H9 (cell line): Measurements from ENCODE around the gene LIN7A. TPM values are rescaled to one million over a fixed set of nuclear protein-coding genes. Genes with fewer than 3 reads are reported as not detected.
"Not testable (repeated sequence)": the region's sequence is repeated elsewhere in the genome, so short reads cannot be mapped to it uniquely, and the experiment has no call there.

Experiments used
- DNase-seq: peaks from one replicate; pipeline ENCODE4 v3.0.0-alpha.2; 2017
- H2AFZ ChIP-seq: one replicate; pipeline ENCODE4 v1.6.1; 2013; ENCODE audit warnings: mild to moderate bottlenecking, low read length, control low read depth, moderate library complexity
- H2AK5ac ChIP-seq: 2 replicates; pipeline ENCODE4 v1.6.1; 2013; ENCODE audit warnings: low read length, control low read depth, mixed read lengths; ENCODE audit not compliant: insufficient read length
- H2BK120ac ChIP-seq: one replicate; pipeline ENCODE4 v1.6.1; 2013; ENCODE audit warnings: low read depth, mild to moderate bottlenecking, low read length, control low read depth, inconsistent platforms; ENCODE audit not compliant: poor library complexity, severe bottlenecking
- H2BK12ac ChIP-seq: 2 replicates; pipeline ENCODE4 v1.6.1; 2013; ENCODE audit warnings: low read length, control low read depth, mixed read lengths, low read depth; ENCODE audit not compliant: insufficient read length
- H2BK15ac ChIP-seq: 2 replicates; pipeline ENCODE4 v1.6.1; 2013; ENCODE audit warnings: low read depth, low read length, control low read depth
- H2BK20ac ChIP-seq: one replicate; pipeline ENCODE4 v1.6.1; 2013; ENCODE audit warnings: low read depth, mild to moderate bottlenecking, low read length, control low read depth, inconsistent platforms; ENCODE audit not compliant: poor library complexity, severe bottlenecking
- H2BK5ac ChIP-seq: 2 replicates; pipeline ENCODE4 v1.6.1; 2013; ENCODE audit warnings: low read length, control low read depth, mixed read lengths; ENCODE audit not compliant: insufficient read length
- H3K14ac ChIP-seq: 2 replicates; pipeline ENCODE4 v1.6.1; 2013; ENCODE audit warnings: low read length, control low read depth; ENCODE audit not compliant: insufficient read depth
- H3K18ac ChIP-seq: 2 replicates; pipeline ENCODE4 v1.6.1; 2013; ENCODE audit warnings: low read depth, mild to moderate bottlenecking, mixed read lengths, low read length, control low read depth; ENCODE audit not compliant: insufficient read length
- H3K23ac ChIP-seq: 2 replicates; pipeline ENCODE4 v1.6.1; 2013; ENCODE audit warnings: low read length, control low read depth, mixed read lengths, low read depth; ENCODE audit not compliant: insufficient read length
- H3K23me2 ChIP-seq: 2 replicates; pipeline ENCODE4 v1.6.1; 2013; ENCODE audit warnings: low read depth, mild to moderate bottlenecking, mixed read lengths, low read length, control low read depth; ENCODE audit not compliant: insufficient read length, poor library complexity, severe bottlenecking
- H3K27ac ChIP-seq: 2 replicates; pipeline ENCODE4 v1.5.1; 2013; ENCODE audit warnings: low read length, control low read depth, mixed read lengths, low read depth; ENCODE audit not compliant: insufficient read length
- H3K27me3 ChIP-seq: 2 replicates; pipeline ENCODE4 v1.6.1; 2013; ENCODE audit warnings: low read length, control low read depth, inconsistent platforms; ENCODE audit not compliant: insufficient read depth
- H3K4ac ChIP-seq: 2 replicates; pipeline ENCODE4 v1.6.1; 2013; ENCODE audit warnings: low read depth, mild to moderate bottlenecking, control low read depth, inconsistent platforms, low read length, moderate library complexity
- H3K4me1 ChIP-seq: 2 replicates; pipeline ENCODE4 v1.6.1; 2013; ENCODE audit warnings: low read length, control low read depth, inconsistent platforms; ENCODE audit not compliant: insufficient read depth
- H3K4me2 ChIP-seq: 2 replicates; pipeline ENCODE4 v1.6.1; 2013; ENCODE audit warnings: low read length, control low read depth, mixed read lengths; ENCODE audit not compliant: insufficient read length, insufficient read depth
- H3K56ac ChIP-seq: 2 replicates; pipeline ENCODE4 v1.6.1; 2013; ENCODE audit warnings: low read depth, mild to moderate bottlenecking, mixed read lengths, low read length, control low read depth; ENCODE audit not compliant: insufficient read length
- H3K79me1 ChIP-seq: 2 replicates; pipeline ENCODE4 v1.6.1; 2013; ENCODE audit warnings: low read depth, mild to moderate bottlenecking, moderate library complexity, low read length, control low read depth, inconsistent platforms; ENCODE audit not compliant: insufficient read depth, poor library complexity, severe bottlenecking
- H3K79me2 ChIP-seq: 2 replicates; pipeline ENCODE4 v1.6.1; 2013; ENCODE audit warnings: low read length, control low read depth, inconsistent platforms; ENCODE audit not compliant: insufficient read depth
- H3K9ac ChIP-seq: 2 replicates; pipeline ENCODE4 v1.6.1; 2013; ENCODE audit warnings: low read length, control low read depth, mixed read lengths; ENCODE audit not compliant: insufficient read length; ENCODE audit errors: extremely low read depth
- H3K9me3 ChIP-seq: one replicate; pipeline ENCODE4 v1.6.1; 2013; ENCODE audit warnings: low read depth, low read length, inconsistent platforms; ENCODE audit not compliant: control insufficient read depth
- H3T11ph ChIP-seq: one replicate; pipeline ENCODE4 v1.6.1; 2013; ENCODE audit warnings: mild to moderate bottlenecking, low read length, control low read depth, inconsistent platforms
- H4K20me1 ChIP-seq: one replicate; pipeline ENCODE4 v1.6.1; 2013; ENCODE audit not compliant: control insufficient read depth, insufficient read length, insufficient read depth
- H4K5ac ChIP-seq: 2 replicates; pipeline ENCODE4 v1.6.1; 2013; ENCODE audit warnings: low read depth, mild to moderate bottlenecking, mixed read lengths, low read length, control low read depth; ENCODE audit not compliant: insufficient read length
- H4K8ac ChIP-seq: replicated peaks from 2 replicates; pipeline ENCODE4 v1.6.1; 2013; ENCODE audit warnings: low read length, control low read depth, mixed read lengths, low read depth; ENCODE audit not compliant: insufficient read length
- H4K91ac ChIP-seq: 2 replicates; pipeline ENCODE4 v1.6.1; 2013; ENCODE audit warnings: low read depth, mild to moderate bottlenecking, moderate library complexity, mixed read lengths, low read length, control low read depth; ENCODE audit not compliant: insufficient read length
- H3K27ac Mint-ChIP-seq, 3 experiments: 2 replicates in 2 of 3; 3 replicates in 1 of 3; pipeline ENCODE4 v1.8.0; 2020 to 2021; ENCODE audit warnings: mixed read lengths in 3 of 3, mild to moderate bottlenecking in 1 of 3, moderate library complexity in 1 of 3
- H3K27me3 Mint-ChIP-seq: 2 replicates; pipeline ENCODE4 v1.8.0; 2021; ENCODE audit warnings: low read depth, mild to moderate bottlenecking, moderate library complexity, mixed read lengths
- H3K36me3 Mint-ChIP-seq, 3 experiments: 2 replicates in 2 of 3; 3 replicates in 1 of 3; pipeline ENCODE4 v1.8.0; 2020 to 2021; ENCODE audit warnings: low read depth in 3 of 3, mixed read lengths in 3 of 3; ENCODE audit not compliant: insufficient read depth in 1 of 3
- H3K4me1 Mint-ChIP-seq, 2 experiments: 2 replicates each; pipeline ENCODE4 v1.8.0; 2020; ENCODE audit warnings: mixed read lengths in 2 of 2
- H3K4me3 Mint-ChIP-seq, 2 experiments: 2 replicates in 1 of 2; 3 replicates in 1 of 2; pipeline ENCODE4 v1.8.0; 2020 to 2021; ENCODE audit warnings: mild to moderate bottlenecking in 2 of 2, mixed read lengths in 2 of 2, moderate library complexity in 1 of 2
- H3K9me3 Mint-ChIP-seq, 2 experiments: 2 replicates in 1 of 2; 3 replicates in 1 of 2; pipeline ENCODE4 v1.8.0; 2020; ENCODE audit warnings: mild to moderate bottlenecking in 2 of 2, mixed read lengths in 2 of 2, moderate library complexity in 1 of 2
- WGBS: extraction: QIAGEN DNeasy Blood & Tissue Kit; methylation state at CpG from one replicate; pipeline ENCODE4 v1.1.7; 2013; ENCODE audit warnings: missing lambda C conversion rate, low lambda C conversion rate, mixed read lengths; ENCODE audit not compliant: insufficient read length; ENCODE audit errors: extremely low coverage; 5-methylcytosine and 5-hydroxymethylcytosine counted together
- total RNA-seq: library from RNA; stranded (reverse); gene quantifications from 2 replicates; pipeline ENCODE4 v1.2.1, GENCODE V29; 2021

Gene LIN7A
- total RNA-seq, 1 experiment from 2014 or later, result 18.3 TPM

DNA sequence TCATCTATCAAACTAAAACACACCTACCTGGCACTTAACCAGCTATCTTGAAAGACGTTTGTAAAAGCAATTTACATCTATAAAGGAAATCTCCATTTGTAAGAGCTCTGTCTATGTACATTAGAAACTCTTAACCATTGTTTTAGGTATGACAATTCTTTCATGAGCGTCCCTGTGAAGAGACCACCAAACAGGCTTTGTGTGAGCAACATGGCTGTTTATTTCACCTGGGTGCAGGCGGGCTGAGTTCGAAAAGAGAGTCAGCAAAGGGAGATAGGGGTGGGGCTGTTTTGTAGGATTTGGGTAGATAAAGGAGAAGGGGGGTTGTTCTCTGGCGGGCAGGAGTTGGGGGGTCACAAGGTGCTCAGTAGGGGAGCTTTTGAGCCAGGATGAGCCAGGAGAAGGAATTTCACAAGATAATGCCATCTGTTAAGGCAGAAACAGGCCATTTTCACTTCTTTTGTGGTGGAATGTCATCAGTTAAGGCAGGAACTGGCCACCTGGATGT is 154.7 kb downstream of the LIN7A start:
- not testable (repeated sequence) for H3K27me3 ChIP-seq, H3T11ph ChIP-seq, H3K4me2 ChIP-seq, H3K23ac ChIP-seq, H2BK12ac ChIP-seq, H4K5ac ChIP-seq, H3K56ac ChIP-seq, H2BK20ac ChIP-seq, H3K27ac ChIP-seq, H3K9me3 ChIP-seq, H3K18ac ChIP-seq, H3K23me2 ChIP-seq, H3K27me3 Mint-ChIP-seq, H4K20me1 ChIP-seq, H3K79me2 ChIP-seq, H3K14ac ChIP-seq, H3K9ac ChIP-seq, H3K79me1 ChIP-seq, H4K91ac ChIP-seq, DNase-seq, H3K4ac ChIP-seq, H2BK5ac ChIP-seq, H2BK15ac ChIP-seq, H3K4me1 ChIP-seq, H2BK120ac ChIP-seq, H4K8ac ChIP-seq, H2AFZ ChIP-seq, H2AK5ac ChIP-seq
- Mint-ChIP-seq H3K4me3 (peak overlapping the region; percentile 4 to 38; a peak in 3 of 5 replicates), H3K4me1 (peaks cover 82 to 83% of the 10 kb centered on the region in 2 experiments), H3K36me3 (peaks cover 14 to 32% (median 16%) of the 10 kb centered on the region in 3 experiments), H3K9me3 (peaks cover 7 to 12% of the 10 kb centered on the region in 2 experiments), H3K27ac (peak overlapping the region; percentile 7 to 96 (median 42))
- WGBS, result no CpG with 5 or more reads among the region's 5 CpGs
